ENCODE measurements around the gene NOD2. TPM values are rescaled to one million over a fixed set of nuclear protein-coding genes. Genes with fewer than 3 reads are reported as not detected.

NOD2 gene
- total RNA-seq, 1 experiment from 2014 or later = 0.07 TPM

- ATAC-seq (no peak), DNase-seq (no peak)
- Histone ChIP-seq H3K27me3 (ENCODE audit: low read length) (no peaks in the 10 kb centered on the region), H3K4me3 (ENCODE audit: low read length) (no peak overlapping the region), H3K4me1 (ENCODE audit: insufficient read depth, low read length) (no peaks in the 10 kb centered on the region), H3F3A (ENCODE audit: low read length, unreplicated experiment) (no peaks in the 10 kb centered on the region), H4K20me1 (ENCODE audit: low read length) (no peaks in the 10 kb centered on the region), H3K79me2 (ENCODE audit: low read length) (no peaks in the 10 kb centered on the region), H3K36me3 (ENCODE audit: low read depth, low read length) (no peaks in the 10 kb centered on the region), H3K9ac (ENCODE audit: low read length) (no peak overlapping the region), H3K4me2 (ENCODE audit: low read length) (no peak overlapping the region), H2AFZ (ENCODE audit: low read length) (no peak overlapping the region), H3K9me2 (replicated peaks; ENCODE audit: low read length) (no peaks in the 10 kb centered on the region), H3K27ac (ENCODE audit: low read length) (no peak overlapping the region), H3K9me3 (ENCODE audit: low read length) (no peaks in the 10 kb centered on the region)
- intact Hi-C loops (cut with micrococcal nuclease) = no loop called here
- TF ChIP-seq CTCF (conservative IDR thresholded peaks at IDR 0.05; ENCODE audit: low read depth, low read length) = no peak
- no peak for TF ChIP-seq EZH2phosphoT487 (IDR thresholded peaks at IDR 0.05; ENCODE audit: borderline replicate concordance, low read length)
- no peak for TF ChIP-seq EZH2 (IDR thresholded peaks at IDR 0.05; ENCODE audit: low read length, unreplicated experiment)
- ChIA-PET POLR2A (ENCODE audit: unreplicated experiment) (no interaction called here), CTCF (no interaction called here)
- no TSS peak for BruUV-seq (replicated peaks)
Observed at GRCh38 chr16:50761267-50761666, 67.9 kb downstream of the NOD2 start.

- H3K9me3 ChIP-seq (ENCODE audit: low read length) = no peaks in the 10 kb centered on the region
- TF ChIP-seq CTCF (conservative IDR thresholded peaks at IDR 0.05; ENCODE audit: low read depth, low read length) (no peak), EZH2phosphoT487 (IDR thresholded peaks at IDR 0.05; ENCODE audit: borderline replicate concordance, low read length) (no peak), EZH2 (IDR thresholded peaks at IDR 0.05; ENCODE audit: low read length, unreplicated experiment) (no peak)
- H3K4me2 ChIP-seq (ENCODE audit: low read length) = no peak overlapping the region
- intact Hi-C loops (cut with micrococcal nuclease) = no loop called here
- no peaks in the 10 kb centered on the region for H3K79me2 ChIP-seq (ENCODE audit: low read length)
- H3K9me2 ChIP-seq (replicated peaks; ENCODE audit: low read length) = no peaks in the 10 kb centered on the region
- DNase-seq (no peak), ATAC-seq (no peak)
- no peak overlapping the region for H3K9ac ChIP-seq (ENCODE audit: low read length)
- H3F3A ChIP-seq (ENCODE audit: low read length, unreplicated experiment) = no peaks in the 10 kb centered on the region
- H3K36me3 ChIP-seq (ENCODE audit: low read depth, low read length) = no peaks in the 10 kb centered on the region
- no TSS peak for BruUV-seq (replicated peaks)
- H4K20me1 ChIP-seq (ENCODE audit: low read length) = no peaks in the 10 kb centered on the region
- H3K4me1 ChIP-seq (ENCODE audit: insufficient read depth, low read length) = no peaks in the 10 kb centered on the region
- H3K27ac ChIP-seq (ENCODE audit: low read length) = no peak overlapping the region
- POLR2A ChIA-PET (ENCODE audit: unreplicated experiment) = no interaction called here
- H3K4me3 ChIP-seq (ENCODE audit: low read length) = no peak overlapping the region
- no peak overlapping the region for H2AFZ ChIP-seq (ENCODE audit: low read length)
- CTCF ChIA-PET = no interaction called here
- H3K27me3 ChIP-seq (ENCODE audit: low read length) = no peaks in the 10 kb centered on the region
Observed at GRCh38 chr16:50762241-50762640, 68.8 kb downstream of the NOD2 start.

- no peaks in the 10 kb centered on the region for H3K27me3 ChIP-seq (ENCODE audit: low read length)
- no peak overlapping the region for H3K4me2 ChIP-seq (ENCODE audit: low read length)
- CTCF ChIA-PET = no interaction called here
- H3K4me3 ChIP-seq (ENCODE audit: low read length) = no peak overlapping the region
- H4K20me1 ChIP-seq (ENCODE audit: low read length) = no peaks in the 10 kb centered on the region
- H3K9me2 ChIP-seq (replicated peaks; ENCODE audit: low read length) = no peaks in the 10 kb centered on the region
- no peaks in the 10 kb centered on the region for H3K36me3 ChIP-seq (ENCODE audit: low read depth, low read length)
- H3K9ac ChIP-seq (ENCODE audit: low read length) = no peak overlapping the region
- H3K4me1 ChIP-seq (ENCODE audit: insufficient read depth, low read length) = no peaks in the 10 kb centered on the region
- ATAC-seq (no peak), DNase-seq (no peak)
- H2AFZ ChIP-seq (ENCODE audit: low read length) = no peak overlapping the region
- no peak for TF ChIP-seq CTCF (conservative IDR thresholded peaks at IDR 0.05; ENCODE audit: low read depth, low read length)
- no peak for TF ChIP-seq EZH2 (IDR thresholded peaks at IDR 0.05; ENCODE audit: low read length, unreplicated experiment)
- no peak for TF ChIP-seq EZH2phosphoT487 (IDR thresholded peaks at IDR 0.05; ENCODE audit: borderline replicate concordance, low read length)
- no TSS peak for BruUV-seq (replicated peaks)
- intact Hi-C loops (cut with micrococcal nuclease) = no loop called here
- H3F3A ChIP-seq (ENCODE audit: low read length, unreplicated experiment) = no peaks in the 10 kb centered on the region
- H3K27ac ChIP-seq (ENCODE audit: low read length) = no peak overlapping the region
- no peaks in the 10 kb centered on the region for H3K79me2 ChIP-seq (ENCODE audit: low read length)
- POLR2A ChIA-PET (ENCODE audit: unreplicated experiment) = no interaction called here
- no peaks in the 10 kb centered on the region for H3K9me3 ChIP-seq (ENCODE audit: low read length)
Observed at GRCh38 chr16:50763211-50763610, 69.8 kb downstream of the NOD2 start.

Measured in PC-3 (cell line).